Adrenal gland (tissue), 12 donors: Measurements from ENCODE around the gene FRY. TPM values are rescaled to one million over a fixed set of nuclear protein-coding genes. Genes with fewer than 3 reads are reported as not detected.
"Not testable (repeated sequence)": the region's sequence is repeated elsewhere in the genome, so short reads cannot be mapped to it uniquely, and the experiment has no call there.

Experiments used
- DNase-seq, 7 donors: peaks; one replicate each; pipeline ENCODE4 v3.0.0-alpha.2; 2019 to 2020
- H3K27ac ChIP-seq, 5 donors: fragments of 200-600 bp; sonication (generic) in 4 of 5; 1 replicate in 3 of 5; 2 replicates in 2 of 5; pipeline versions ENCODE4 v1.5.1 to v1.8.0; 2016 to 2020; ENCODE audit warnings: mild to moderate bottlenecking in 1 of 5
- H3K27me3 ChIP-seq: fragments of 200-600 bp; 2 replicates; pipeline ENCODE4 v1.8.0; 2021
- H3K36me3 ChIP-seq, 2 donors: fragments of 200-600 bp; replicated peaks in 1 of 2; 1 replicate in 1 of 2; 2 replicates in 1 of 2; pipeline versions ENCODE4 v1.5.1 to v1.8.0; 2018 to 2022
- H3K4me1 ChIP-seq, 2 donors: fragments of 200-600 bp; replicated peaks in 1 of 2; 1 replicate in 1 of 2; 2 replicates in 1 of 2; pipeline versions ENCODE4 v1.5.1 to v1.8.0; 2018 to 2021
- H3K4me3 ChIP-seq, 4 donors: fragments of 200-600 bp; sonication (generic) in 3 of 4; one replicate each; pipeline ENCODE4 v1.5.1; 2016 to 2018
- H3K9me3 ChIP-seq, 3 donors: fragments of 200-600 bp; sonication (generic) in 1 of 3; replicated peaks in 1 of 3; 1 replicate in 2 of 3; 2 replicates in 1 of 3; pipeline versions ENCODE4 v1.5.1 to v1.8.0; 2016 to 2021
- CTCF ChIP-seq, 6 experiments: fragments of 450-650 bp in 4 of 6; fragments of 200-600 bp in 2 of 6; sonication (generic) in 1 of 6; IDR thresholded peaks; 1 replicate in 5 of 6; 2 replicates in 1 of 6; pipeline versions ENCODE4 v1.5.1 to v1.8.0; 2016 to 2021; ENCODE audit warnings: antibody characterized with exemption in 6 of 6, mild to moderate bottlenecking in 2 of 6, moderate library complexity in 1 of 6
- POLR2A ChIP-seq, 2 donors: fragments of 450-650 bp; IDR thresholded peaks; one replicate each; pipeline ENCODE4 v1.6.1; 2017; ENCODE audit warnings: antibody characterized with exemption in 2 of 2, mild to moderate bottlenecking in 2 of 2, moderate library complexity in 1 of 2
- WGBS, 4 donors: extraction: QIAGEN DNeasy Blood & Tissue Kit in 2 of 4; methylation state at CpG; one replicate each; pipeline versions ENCODE4 v1.1.5 to v1.1.7; 2013 to 2017; 5-methylcytosine and 5-hydroxymethylcytosine counted together
- intact Hi-C, 2 donors: fragments of 100-400 bp; cut with DNase I; formaldehyde crosslinking; loops; one replicate each; pipeline versions ENCODE4 v1.14.1 to v1.15.0; 2022 to 2023
- polyA plus RNA-seq, 3 donors: library from polyadenylated mRNA; stranded (reverse); fragments of 200-250 nt in 2 of 3; fragments of 350-450 nt in 1 of 3; fragmentation: Illumina TruSeq in 1 of 3; extraction: RNeasy Lipid Tissue Mini Kit (QIAGEN cat#74804) in 1 of 3; gene quantifications; one replicate each; pipeline ENCODE4 v1.2.3, GENCODE V29; 2013 to 2014
- total RNA-seq, 9 donors: library from RNA; depleted of rRNA in 4 of 9; stranded (reverse); fragments of >200 nt in 4 of 9; fragments of 120-200 nt in 1 of 9; fragmentation: NEBNext Ultra II Directional in 1 of 9; extraction: Animal tissue kit (Norgen Biotek cat#: 25700) in 1 of 9; gene quantifications; one replicate each; pipeline versions ENCODE4 v1.1.0 to v1.2.4, GENCODE V29; 2013 to 2023
- donor health status: healthy with polysubstance abuse.
- donor health status: Bipolar disorder and iron deficiency.
- donor health status: DM: yes; HTN: yes; CAD: no.
- donor health status: DM: no; HTN: no; CAD: no.
- donor health status: DM: no; HTN: no; CAD: no.
- donor health status: DM: yes; HTN: yes; CAD: no.

Gene FRY
- total and polyA plus RNA-seq, 12 donors, result 1.5 to 17.2 (median 7.3) TPM

- Histone ChIP-seq H3K27ac (no peak overlapping the region), H3K36me3 (no peaks in the 10 kb centered on the region), H3K4me3 (no peak overlapping the region), H3K9me3 (no peaks in the 10 kb centered on the region), H3K4me1 (peaks cover 0 to 20% of the 10 kb centered on the region in 2 donors), H3K27me3 (no peaks in the 10 kb centered on the region)
- TF ChIP-seq POLR2A (IDR thresholded peaks at IDR 0.05) (no peak), CTCF (IDR thresholded peaks at IDR 0.05) (no peak)
- intact Hi-C loops, result no loop called here
- DNase-seq, result no peak
- 80 to 90% (median 81%) methylated on average over 5 of the region's 5 CpGs for WGBS, 4 donors
Measured at GRCh38 chr13:32047793-32048192, 16.2 kb downstream of the FRY start.

- intact Hi-C loops, result no loop called here
- TF ChIP-seq CTCF (IDR thresholded peaks at IDR 0.05), result no peak
- TF ChIP-seq POLR2A (IDR thresholded peaks at IDR 0.05), result no peak
- H3K27me3 ChIP-seq, result no peaks in the 10 kb centered on the region
- H3K4me3 ChIP-seq, result no peak overlapping the region
- H3K9me3 ChIP-seq, result no peaks in the 10 kb centered on the region
- no peak for DNase-seq
- H3K4me1 ChIP-seq, result peaks cover 0 to 20% of the 10 kb centered on the region in 2 donors
- no peaks in the 10 kb centered on the region for H3K36me3 ChIP-seq
- H3K27ac ChIP-seq, result no peak overlapping the region
Measured at GRCh38 chr13:32048816-32049215, 17.2 kb downstream of the FRY start.

DNA sequence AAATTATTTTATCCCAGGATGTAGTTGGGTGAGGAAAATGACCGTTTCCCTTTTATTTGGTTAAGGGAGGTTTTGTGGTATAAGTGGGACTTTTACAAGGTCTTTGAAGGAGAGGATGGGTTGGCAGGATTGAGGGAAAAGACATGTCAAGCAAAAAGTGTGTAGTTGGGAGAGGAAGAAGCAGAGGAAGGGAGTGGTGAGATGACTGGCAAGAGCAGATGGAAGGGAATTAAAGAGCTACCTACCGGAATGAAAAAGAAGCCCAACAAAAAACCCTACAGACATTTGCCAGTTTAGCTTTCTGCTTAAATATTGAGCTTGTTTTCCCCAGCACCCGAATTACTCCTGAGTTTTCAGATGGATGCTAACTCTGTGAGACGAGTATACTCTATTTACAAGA is 19.6 kb downstream of the FRY start:
- intact Hi-C loops, result no loop called here
- no peaks in the 10 kb centered on the region for H3K36me3 ChIP-seq
- peaks cover 0 to 15% of the 10 kb centered on the region in 2 donors for H3K4me1 ChIP-seq
- no peaks in the 10 kb centered on the region for H3K9me3 ChIP-seq
- WGBS, 4 donors, result 75 to 89% (median 88%) methylated on average over 4 of the region's 4 CpGs
- no peak for TF ChIP-seq CTCF (IDR thresholded peaks at IDR 0.05)
- no peak for TF ChIP-seq POLR2A (IDR thresholded peaks at IDR 0.05)
- H3K4me3 ChIP-seq, result no peak overlapping the region
- H3K27me3 ChIP-seq, result no peaks in the 10 kb centered on the region
- no peak overlapping the region for H3K27ac ChIP-seq
- DNase-seq, result no peak

DNA sequence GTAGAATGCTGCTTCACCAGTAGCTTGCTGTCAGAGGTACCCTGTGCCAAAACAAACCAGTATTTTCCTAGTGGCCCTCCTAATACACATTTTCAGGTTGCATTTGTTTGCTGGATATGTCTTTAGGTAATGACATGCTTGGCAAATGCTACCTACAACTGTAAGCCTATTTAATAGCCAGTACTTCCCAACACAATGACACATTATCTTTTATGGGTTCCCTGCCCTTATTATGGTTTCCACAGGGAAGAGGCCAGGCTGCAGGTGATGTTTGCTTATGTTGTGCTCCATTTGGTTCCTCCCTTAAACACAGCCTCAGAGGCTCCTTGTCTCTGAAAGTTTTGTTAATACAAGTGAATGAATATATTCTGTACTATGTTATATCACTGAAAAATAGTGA is 24.7 kb downstream of the FRY start:
- DNase-seq, result no peak
- no peaks in the 10 kb centered on the region for H3K4me1 ChIP-seq
- no peak for TF ChIP-seq CTCF (IDR thresholded peaks at IDR 0.05)
- no peak for TF ChIP-seq POLR2A (IDR thresholded peaks at IDR 0.05)
- no peaks in the 10 kb centered on the region for H3K27me3 ChIP-seq
- H3K27ac ChIP-seq, result no peak overlapping the region
- no peaks in the 10 kb centered on the region for H3K36me3 ChIP-seq
- intact Hi-C loops, result no loop called here
- no peak overlapping the region for H3K4me3 ChIP-seq
- no peaks in the 10 kb centered on the region for H3K9me3 ChIP-seq

GRCh38 chr13:32057325-32057724 is 25.8 kb downstream of the FRY start:
- H3K27ac ChIP-seq, DNase-seq, H3K36me3 ChIP-seq, H3K9me3 ChIP-seq, H3K4me1 ChIP-seq, intact Hi-C loops, H3K4me3 ChIP-seq, H3K27me3 ChIP-seq: not testable (repeated sequence)
- 87 to 92% (median 89%) methylated on average over 6 of the region's 6 CpGs for WGBS, 4 donors
